Thyroid gland (tissue), 4 donors: ENCODE measurements around the gene HAP1. TPM values are rescaled to one million over a fixed set of nuclear protein-coding genes. Genes with fewer than 3 reads are reported as not detected.
"Not testable (repeated sequence)": the region's sequence is repeated elsewhere in the genome, so short reads cannot be mapped to it uniquely, and the experiment has no call there.

Experiments
- DNase-seq, 2 donors: peaks; one replicate each; pipeline ENCODE4 v3.0.0-alpha.2; 2019
- H3K27ac ChIP-seq, 3 donors: fragments of 200-600 bp; sonication (generic); 1 replicate in 2 of 3; 2 replicates in 1 of 3; pipeline ENCODE4 v1.5.1; 2016 to 2019; ENCODE audit warnings: mild to moderate bottlenecking in 1 of 3, moderate library complexity in 1 of 3
- H3K27me3 ChIP-seq: fragments of 200-600 bp; sonication (generic); one replicate; pipeline ENCODE4 v1.5.1; 2019
- H3K36me3 ChIP-seq, 2 donors: fragments of 200-600 bp; sonication (generic); one replicate each; pipeline ENCODE4 v1.5.1; 2016 to 2019
- H3K4me1 ChIP-seq, 2 donors: fragments of 200-600 bp; sonication (generic); one replicate each; pipeline ENCODE4 v1.5.1; 2017 to 2019
- H3K4me3 ChIP-seq, 3 donors: fragments of 200-600 bp; sonication (generic); replicated peaks in 1 of 3; 1 replicate in 2 of 3; 2 replicates in 1 of 3; pipeline ENCODE4 v1.5.1; 2016; ENCODE audit warnings: mild to moderate bottlenecking in 1 of 3
- H3K9me3 ChIP-seq: fragments of 200-600 bp; sonication (generic); one replicate; pipeline ENCODE4 v1.5.1; 2017
- POLR2A ChIP-seq, 2 donors: fragments of 450-650 bp; IDR thresholded peaks; one replicate each; pipeline ENCODE4 v1.6.1; 2017; ENCODE audit warnings: antibody characterized with exemption in 2 of 2, mild to moderate bottlenecking in 2 of 2, moderate library complexity in 1 of 2
- WGBS, 2 donors: methylation state at CpG; one replicate each; pipeline ENCODE4 v1.1.5; 2017; 5-methylcytosine and 5-hydroxymethylcytosine counted together
- intact Hi-C: fragments of 100-400 bp; cut with DNase I; formaldehyde crosslinking; loops from one replicate; pipeline ENCODE4 v1.15.1; 2023
- total RNA-seq, 4 donors: library from RNA; depleted of rRNA; stranded (reverse); fragments of >200 nt; gene quantifications; one replicate each; pipeline ENCODE4 v1.2.3, GENCODE V29; 2016
- TF ChIP-seq, protein P1 (sequence below), 6 experiments: fragments of 200-600 bp in 3 of 6; fragments of 450-650 bp in 3 of 6; sonication (generic) in 3 of 6; IDR thresholded peaks; one replicate each; pipeline ENCODE4 v1.5.1; 2016 to 2019; ENCODE audit warnings: antibody characterized with exemption in 6 of 6, mild to moderate bottlenecking in 2 of 6, inconsistent platforms in 1 of 6, moderate library complexity in 1 of 6

Gene HAP1
- total RNA-seq, 4 donors from 2014 or later: 0.94 to 12.7 (median 1.9) TPM

DNA sequence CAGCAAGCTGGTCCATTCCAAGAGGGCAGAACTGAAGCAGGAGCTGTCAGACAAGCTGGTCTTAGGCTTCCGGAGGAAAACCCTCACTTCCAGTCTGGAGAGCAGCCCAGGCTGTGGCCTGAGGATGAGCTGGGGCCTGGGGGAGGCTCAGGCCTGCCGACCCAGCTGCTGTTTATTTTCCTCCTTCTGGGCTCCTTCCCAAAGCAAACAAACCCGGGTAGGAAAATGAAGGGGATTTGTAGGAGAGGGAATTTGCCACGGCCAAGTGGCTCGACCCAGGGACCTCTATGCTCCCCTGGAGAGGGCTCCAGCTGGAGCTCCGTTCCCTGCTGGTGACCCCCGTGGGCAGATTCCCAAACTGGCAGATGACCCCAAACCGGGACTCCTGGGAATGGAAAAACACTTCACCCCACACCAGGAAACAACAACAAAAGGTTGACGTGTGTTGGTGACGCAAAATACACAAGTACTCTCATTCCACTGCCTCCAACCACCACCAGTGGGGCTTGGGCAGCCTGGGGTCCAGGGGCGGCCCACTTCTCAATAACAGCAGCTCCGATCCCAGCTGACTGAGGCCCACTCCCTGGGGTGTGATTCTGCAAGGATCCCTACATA is 43.2 kb upstream of the HAP1 start:
- peaks cover 74 to 97% of the 10 kb centered on the region in 2 donors for H3K4me1 ChIP-seq
- peak; percentile 83 for DNase-seq
- peak overlapping the region; percentile 94 to 98 (median 96) for H3K27ac ChIP-seq

GRCh38 chr17:41777157-41777573 is 42.7 kb upstream of the HAP1 start:
- no peaks in the 10 kb centered on the region for H3K27me3 ChIP-seq
- H3K27ac ChIP-seq: peak overlapping the region; percentile 94 to 98 (median 96)
- no peaks in the 10 kb centered on the region for H3K9me3 ChIP-seq
- WGBS, 2 donors: 3 to 46% methylated on average over 2 to 3 of the region's 4 CpGs
- H3K36me3 ChIP-seq: no peaks in the 10 kb centered on the region
- intact Hi-C loops: no loop called here
- TF ChIP-seq, protein P1, sequence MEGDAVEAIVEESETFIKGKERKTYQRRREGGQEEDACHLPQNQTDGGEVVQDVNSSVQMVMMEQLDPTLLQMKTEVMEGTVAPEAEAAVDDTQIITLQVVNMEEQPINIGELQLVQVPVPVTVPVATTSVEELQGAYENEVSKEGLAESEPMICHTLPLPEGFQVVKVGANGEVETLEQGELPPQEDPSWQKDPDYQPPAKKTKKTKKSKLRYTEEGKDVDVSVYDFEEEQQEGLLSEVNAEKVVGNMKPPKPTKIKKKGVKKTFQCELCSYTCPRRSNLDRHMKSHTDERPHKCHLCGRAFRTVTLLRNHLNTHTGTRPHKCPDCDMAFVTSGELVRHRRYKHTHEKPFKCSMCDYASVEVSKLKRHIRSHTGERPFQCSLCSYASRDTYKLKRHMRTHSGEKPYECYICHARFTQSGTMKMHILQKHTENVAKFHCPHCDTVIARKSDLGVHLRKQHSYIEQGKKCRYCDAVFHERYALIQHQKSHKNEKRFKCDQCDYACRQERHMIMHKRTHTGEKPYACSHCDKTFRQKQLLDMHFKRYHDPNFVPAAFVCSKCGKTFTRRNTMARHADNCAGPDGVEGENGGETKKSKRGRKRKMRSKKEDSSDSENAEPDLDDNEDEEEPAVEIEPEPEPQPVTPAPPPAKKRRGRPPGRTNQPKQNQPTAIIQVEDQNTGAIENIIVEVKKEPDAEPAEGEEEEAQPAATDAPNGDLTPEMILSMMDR (IDR thresholded peaks at IDR 0.05): peak in 5 of 6 experiments; percentile 30 to 93 (median 80)
- TF ChIP-seq POLR2A (IDR thresholded peaks at IDR 0.05): peak in 1 of 2 donors; percentile 23
- peaks cover 74 to 97% of the 10 kb centered on the region in 2 donors for H3K4me1 ChIP-seq
- no peak overlapping the region for H3K4me3 ChIP-seq
- peak; percentile 90 to 91 for DNase-seq

More for the DNA sequence above, 43.2 kb upstream of the HAP1 start:
- TF ChIP-seq, protein P1 (IDR thresholded peaks at IDR 0.05): peak in 2 of 6 experiments; percentile 10 to 15
- peak in 1 of 2 donors; percentile 38 for TF ChIP-seq POLR2A (IDR thresholded peaks at IDR 0.05)
- 3 to 26% methylated on average over 6 to 10 of the region's 12 CpGs for WGBS, 2 donors
- Histone ChIP-seq H3K4me3 (no peak overlapping the region), H3K9me3 (no peaks in the 10 kb centered on the region), H3K27me3 (no peaks in the 10 kb centered on the region), H3K36me3 (no peaks in the 10 kb centered on the region)
- intact Hi-C loops: no loop called here

- H3K36me3 ChIP-seq, H3K4me3 ChIP-seq, H3K27me3 ChIP-seq, H3K9me3 ChIP-seq, intact Hi-C loops: not testable (repeated sequence)
- 61 to 66% methylated on average over 14 of the region's 14 CpGs for WGBS, 2 donors
- peak; percentile 72 to 80 for DNase-seq
- Histone ChIP-seq H3K4me1 (peaks cover 71 to 95% of the 10 kb centered on the region in 2 donors), H3K27ac (peak overlapping the region; percentile 94 to 98 (median 96))
These were observed 41.9 kb upstream of the HAP1 start for GRCh38 chr17:41776262-41776900.

GRCh38 chr17:41775394-41776226 is 41.2 kb upstream of the HAP1 start:
- peaks cover 68 to 91% of the 10 kb centered on the region in 2 donors for H3K4me1 ChIP-seq
- peaks cover 7 to 11% of the 10 kb centered on the region in 2 donors for H3K36me3 ChIP-seq
- DNase-seq: no peak
- 81 to 92% methylated on average over 9 to 12 of the region's 12 CpGs for WGBS, 2 donors
- intact Hi-C loops: no loop called here
- TF ChIP-seq, protein P1 (IDR thresholded peaks at IDR 0.05): no peak
- no peak for TF ChIP-seq POLR2A (IDR thresholded peaks at IDR 0.05)
- no peak overlapping the region for H3K4me3 ChIP-seq
- H3K27me3 ChIP-seq: no peaks in the 10 kb centered on the region
- no peaks in the 10 kb centered on the region for H3K9me3 ChIP-seq
- H3K27ac ChIP-seq: peak overlapping the region; percentile 4 to 98 (median 94)

- no peak for DNase-seq
- Histone ChIP-seq H3K27me3 (no peaks in the 10 kb centered on the region), H3K4me3 (no peak overlapping the region), H3K9me3 (no peaks in the 10 kb centered on the region), H3K4me1 (peaks cover 68 to 73% of the 10 kb centered on the region in 2 donors), H3K27ac (peak overlapping the region; percentile 59 to 98 (median 71)), H3K36me3 (peaks cover 21 to 29% of the 10 kb centered on the region in 2 donors)
- TF ChIP-seq, protein P1 (IDR thresholded peaks at IDR 0.05): no peak
- TF ChIP-seq POLR2A (IDR thresholded peaks at IDR 0.05): no peak
- intact Hi-C loops: no loop called here
- WGBS, 2 donors: 55 to 74% methylated on average over 7 to 8 of the region's 8 CpGs
These were observed 39.3 kb upstream of the HAP1 start for GRCh38 chr17:41773731-41774193.
